Measurements from ENCODE around the gene MAMLD1. TPM values are rescaled to one million over a fixed set of nuclear protein-coding genes. Genes with fewer than 3 reads are reported as not detected.

The MAMLD1 gene, protein sequence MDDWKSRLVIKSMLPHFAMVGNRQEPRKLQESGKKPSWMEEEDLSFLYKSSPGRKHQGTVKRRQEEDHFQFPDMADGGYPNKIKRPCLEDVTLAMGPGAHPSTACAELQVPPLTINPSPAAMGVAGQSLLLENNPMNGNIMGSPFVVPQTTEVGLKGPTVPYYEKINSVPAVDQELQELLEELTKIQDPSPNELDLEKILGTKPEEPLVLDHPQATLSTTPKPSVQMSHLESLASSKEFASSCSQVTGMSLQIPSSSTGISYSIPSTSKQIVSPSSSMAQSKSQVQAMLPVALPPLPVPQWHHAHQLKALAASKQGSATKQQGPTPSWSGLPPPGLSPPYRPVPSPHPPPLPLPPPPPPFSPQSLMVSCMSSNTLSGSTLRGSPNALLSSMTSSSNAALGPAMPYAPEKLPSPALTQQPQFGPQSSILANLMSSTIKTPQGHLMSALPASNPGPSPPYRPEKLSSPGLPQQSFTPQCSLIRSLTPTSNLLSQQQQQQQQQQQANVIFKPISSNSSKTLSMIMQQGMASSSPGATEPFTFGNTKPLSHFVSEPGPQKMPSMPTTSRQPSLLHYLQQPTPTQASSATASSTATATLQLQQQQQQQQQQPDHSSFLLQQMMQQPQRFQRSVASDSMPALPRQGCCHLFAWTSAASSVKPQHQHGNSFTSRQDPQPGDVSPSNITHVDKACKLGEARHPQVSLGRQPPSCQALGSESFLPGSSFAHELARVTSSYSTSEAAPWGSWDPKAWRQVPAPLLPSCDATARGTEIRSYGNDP
- under 1 TPM in 1 of 3 donors, not detected in 2; 0.61 TPM for polyA plus RNA-seq

DNA sequence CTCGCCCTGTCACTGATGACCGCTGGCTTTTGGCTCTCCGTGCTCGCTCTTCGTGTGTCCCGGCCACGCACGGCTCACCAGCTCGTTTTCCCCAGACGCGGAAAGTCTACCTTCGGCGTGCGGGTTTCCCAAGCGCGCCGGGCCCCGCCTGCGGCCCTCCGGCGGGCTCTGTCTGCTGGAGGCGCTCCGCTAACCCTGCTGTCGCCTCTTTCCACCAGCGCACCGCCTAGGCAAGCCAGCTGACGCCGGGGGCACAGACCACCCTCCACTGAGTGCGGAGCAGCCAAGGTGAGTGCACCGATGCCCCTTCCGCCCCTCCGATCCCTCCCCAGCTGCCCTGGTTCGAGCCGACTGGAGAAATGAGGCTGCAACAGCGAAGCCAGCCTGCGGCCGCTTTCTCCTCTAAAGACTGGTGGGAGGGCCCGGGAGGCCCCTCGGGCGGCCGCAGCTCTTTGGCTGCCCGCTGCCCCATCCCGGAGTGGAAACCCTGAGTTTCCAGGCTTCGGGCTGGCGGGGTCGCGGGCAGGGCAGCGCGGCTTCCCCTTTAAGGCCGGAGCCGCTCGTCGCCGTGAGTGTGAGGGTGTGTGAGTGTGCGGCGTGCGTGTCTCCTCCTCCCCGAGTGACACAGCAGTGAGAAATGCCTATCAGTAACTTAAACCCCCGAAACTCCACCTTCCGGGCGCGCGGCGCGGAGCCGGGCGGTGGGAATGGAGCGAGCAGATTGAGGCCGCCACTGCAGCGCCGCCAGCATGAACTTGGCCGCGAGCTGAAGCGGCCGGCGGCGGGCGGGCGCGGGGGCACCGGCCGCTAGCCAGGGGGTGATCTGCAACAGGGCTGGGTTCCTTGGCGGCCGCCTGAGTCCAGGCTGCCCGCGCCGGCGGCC is at the start of gene MAMLD1:
TSS of gene MAMLD1 (plus strand) at position 719 of the 883 bp plus-strand sequence. CDS start 82,200 bp downstream, outside the sequence.
- Mint-ChIP-seq H3K36me3 (no peaks in the 10 kb centered on the region), H3K4me3 (peak within 1 kb of the TSS; percentile 70 to 88 (median 86)), H3K9me3 (no peaks in the 10 kb centered on the region), H3K4me1 (peaks cover 33 to 36% of the 10 kb centered on the region in 2 donors), H3K27me3 (ENCODE audit: low read depth in 3 of 3) (peaks cover 11 to 18% (median 15%) of the 10 kb centered on the region in 3 donors), H3K27ac (peak within 1 kb of the TSS in 2 of 6 donors; percentile 46 to 61)
- peak; percentile 31 to 47 (median 42) for DNase-seq

DNA sequence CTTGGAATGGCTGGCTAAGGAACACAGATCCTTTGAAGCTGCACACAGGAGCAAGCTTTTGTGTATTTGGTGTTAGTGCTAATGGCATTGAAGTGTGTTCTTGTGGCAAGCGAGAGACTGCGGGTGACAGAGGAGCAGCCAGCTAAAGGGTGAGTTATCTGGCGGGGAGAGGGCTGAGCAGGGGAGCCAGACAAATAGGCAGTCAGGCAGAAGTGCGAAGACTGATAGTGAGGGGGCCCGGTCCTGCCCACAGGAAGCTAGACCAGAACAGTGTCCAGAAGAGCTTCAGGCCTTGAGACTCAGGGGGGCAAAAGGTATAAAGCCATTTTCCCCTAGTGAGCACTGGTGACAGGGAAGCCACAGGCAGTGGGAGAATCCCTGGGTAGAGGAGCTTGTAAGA is 49.6 kb upstream of the MAMLD1 start:
- peaks cover 3 to 12% (median 4%) of the 10 kb centered on the region in 3 donors for H3K27me3 Mint-ChIP-seq (ENCODE audit: low read depth in 3 of 3)
- DNase-seq: no peak
- H3K27ac Mint-ChIP-seq: no peak overlapping the region
- peaks cover 0 to 1% (median 0%) of the 10 kb centered on the region in 6 donors for H3K9me3 Mint-ChIP-seq
- no peaks in the 10 kb centered on the region for H3K36me3 Mint-ChIP-seq
- peaks cover 0 to 2% of the 10 kb centered on the region in 2 donors for H3K4me1 Mint-ChIP-seq
- H3K4me3 Mint-ChIP-seq: no peak overlapping the region

DNA sequence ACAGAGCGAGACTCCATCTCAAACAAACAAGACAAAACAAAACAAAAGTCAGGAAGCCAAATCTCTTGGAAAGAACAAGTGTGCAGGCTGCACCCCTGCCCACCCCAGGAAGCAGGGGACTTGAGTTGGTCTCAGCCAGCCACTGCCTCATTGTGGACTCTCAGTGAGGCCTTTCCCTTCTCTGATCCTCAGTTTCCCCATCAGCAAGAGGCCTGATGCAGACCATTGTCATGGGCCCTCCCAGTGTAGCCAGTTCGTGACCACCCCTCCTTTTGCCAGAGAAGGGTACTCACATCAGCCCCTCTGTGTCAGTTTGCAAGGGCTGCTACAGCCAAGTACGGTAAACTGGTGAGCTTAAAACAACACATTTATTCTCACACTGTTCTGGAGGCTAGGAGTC is 48.9 kb upstream of the MAMLD1 start:
- Mint-ChIP-seq H3K9me3 (peaks cover 0 to 1% (median 0%) of the 10 kb centered on the region in 6 donors), H3K36me3 (no peaks in the 10 kb centered on the region), H3K27me3 (ENCODE audit: low read depth in 3 of 3) (peaks cover 1 to 9% (median 4%) of the 10 kb centered on the region in 3 donors), H3K4me1 (no peaks in the 10 kb centered on the region), H3K27ac (no peak overlapping the region), H3K4me3 (no peak overlapping the region)
- DNase-seq: no peak

DNA sequence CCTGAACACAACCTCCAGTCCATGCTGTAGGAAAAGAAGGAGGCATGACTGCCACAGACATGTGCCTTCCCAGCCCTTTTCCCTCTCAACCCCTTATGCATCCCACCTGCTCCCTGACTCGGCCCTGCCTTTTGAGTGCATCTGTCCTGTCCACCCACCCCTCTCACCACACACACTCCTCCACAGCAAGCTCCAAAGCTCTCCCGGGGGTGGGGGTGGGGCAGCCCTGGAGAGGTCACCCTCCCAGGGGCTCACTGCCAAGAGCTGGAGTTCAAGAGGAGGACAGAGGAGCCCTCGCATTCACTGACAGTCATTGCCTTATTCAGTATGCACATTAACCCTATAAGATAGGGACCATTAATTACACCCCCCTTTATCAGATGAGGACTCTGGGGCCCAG is 46.6 kb upstream of the MAMLD1 start:
- no peaks in the 10 kb centered on the region for H3K36me3 Mint-ChIP-seq
- H3K4me3 Mint-ChIP-seq: no peak overlapping the region
- DNase-seq: no peak
- no peaks in the 10 kb centered on the region for H3K4me1 Mint-ChIP-seq
- peaks cover 1 to 9% (median 4%) of the 10 kb centered on the region in 3 donors for H3K27me3 Mint-ChIP-seq (ENCODE audit: low read depth in 3 of 3)
- no peak overlapping the region for H3K27ac Mint-ChIP-seq
- peaks cover 0 to 1% (median 0%) of the 10 kb centered on the region in 6 donors for H3K9me3 Mint-ChIP-seq

DNA sequence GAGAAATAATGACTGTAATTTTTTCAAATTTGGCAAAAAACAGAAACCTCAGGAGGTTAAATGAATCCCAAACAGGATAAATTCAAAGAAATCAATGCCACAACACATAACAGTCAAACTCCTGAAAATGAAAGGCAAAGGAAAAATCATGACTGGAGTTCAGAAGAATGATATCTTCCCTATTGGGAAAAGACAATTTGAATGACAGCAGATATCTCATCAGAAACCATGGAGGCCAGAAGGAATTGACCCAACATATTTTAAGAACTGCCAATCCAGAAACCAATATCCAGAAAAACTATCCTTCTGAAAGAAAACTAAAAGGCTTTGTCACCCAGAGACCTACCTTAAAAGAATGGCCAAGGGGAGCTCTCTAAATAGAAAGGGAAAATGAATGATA is 40.1 kb upstream of the MAMLD1 start:
- H3K36me3 Mint-ChIP-seq: no peaks in the 10 kb centered on the region
- H3K27ac Mint-ChIP-seq: no peak overlapping the region
- H3K9me3 Mint-ChIP-seq: no peaks in the 10 kb centered on the region
- H3K27me3 Mint-ChIP-seq (ENCODE audit: low read depth in 3 of 3): peaks cover 0 to 3% (median 2%) of the 10 kb centered on the region in 3 donors
- H3K4me1 Mint-ChIP-seq: no peaks in the 10 kb centered on the region
- DNase-seq: no peak
- H3K4me3 Mint-ChIP-seq: no peak overlapping the region

DNA sequence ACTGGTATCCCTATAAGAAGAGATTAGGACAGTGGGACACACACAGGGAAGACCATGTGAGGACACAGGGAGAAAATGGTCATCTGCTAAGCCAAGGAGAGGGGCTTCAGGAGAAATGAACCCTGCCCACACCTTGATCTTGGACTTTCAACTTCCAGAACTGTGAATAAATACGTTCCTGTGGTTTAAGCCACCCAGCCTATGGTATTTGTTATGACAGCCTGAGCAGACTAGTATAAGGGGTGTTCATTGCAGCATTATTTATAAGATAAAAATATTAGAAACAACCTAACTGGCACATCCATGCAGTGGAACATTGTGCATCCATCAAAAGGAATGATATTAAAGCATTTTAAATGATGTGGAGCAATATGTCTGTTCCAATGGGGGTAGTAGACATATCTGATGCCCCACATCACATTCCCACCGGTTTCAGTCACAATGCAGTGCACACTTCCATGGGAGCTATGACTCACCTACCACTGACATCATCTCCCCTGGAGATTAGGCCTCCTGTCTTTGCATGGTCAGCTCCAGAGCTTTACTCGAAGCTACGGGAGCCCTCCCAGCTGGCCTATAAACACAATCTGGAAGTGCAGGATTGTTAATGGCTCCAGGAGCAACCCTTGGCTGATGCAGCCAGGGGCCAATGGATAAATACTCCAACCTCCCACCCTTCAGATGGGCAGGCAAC is 38.9 kb upstream of the MAMLD1 start:
- Mint-ChIP-seq H3K27me3 (ENCODE audit: low read depth in 3 of 3) (peaks cover 0 to 3% (median 2%) of the 10 kb centered on the region in 3 donors), H3K4me1 (no peaks in the 10 kb centered on the region), H3K4me3 (no peak overlapping the region), H3K9me3 (no peaks in the 10 kb centered on the region), H3K36me3 (no peaks in the 10 kb centered on the region), H3K27ac (no peak overlapping the region)
- DNase-seq: no peak

DNA sequence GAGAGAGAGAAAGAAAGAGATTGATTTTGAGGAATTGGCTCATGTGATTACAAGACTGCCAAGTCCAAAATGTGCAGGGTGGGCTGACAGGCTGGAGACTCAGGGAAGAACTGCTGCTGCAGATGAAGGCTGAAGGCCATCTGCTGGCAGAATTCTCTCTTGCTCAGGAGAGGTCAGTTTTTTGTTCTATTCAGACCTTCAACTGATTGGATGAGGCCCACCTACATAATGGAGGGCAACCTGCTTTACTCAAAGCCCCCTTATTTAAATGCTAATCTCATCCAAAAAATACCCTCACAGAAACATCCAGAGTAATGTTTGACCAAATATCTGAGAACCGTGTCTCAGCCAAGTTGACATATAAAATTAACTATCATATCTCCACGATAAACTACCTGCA is 38.2 kb upstream of the MAMLD1 start:
- Mint-ChIP-seq H3K36me3 (no peaks in the 10 kb centered on the region), H3K4me1 (no peaks in the 10 kb centered on the region), H3K27me3 (ENCODE audit: low read depth in 3 of 3) (peaks cover 0 to 6% (median 3%) of the 10 kb centered on the region in 3 donors), H3K27ac (no peak overlapping the region), H3K9me3 (no peaks in the 10 kb centered on the region), H3K4me3 (no peak overlapping the region)
- DNase-seq: no peak

DNA sequence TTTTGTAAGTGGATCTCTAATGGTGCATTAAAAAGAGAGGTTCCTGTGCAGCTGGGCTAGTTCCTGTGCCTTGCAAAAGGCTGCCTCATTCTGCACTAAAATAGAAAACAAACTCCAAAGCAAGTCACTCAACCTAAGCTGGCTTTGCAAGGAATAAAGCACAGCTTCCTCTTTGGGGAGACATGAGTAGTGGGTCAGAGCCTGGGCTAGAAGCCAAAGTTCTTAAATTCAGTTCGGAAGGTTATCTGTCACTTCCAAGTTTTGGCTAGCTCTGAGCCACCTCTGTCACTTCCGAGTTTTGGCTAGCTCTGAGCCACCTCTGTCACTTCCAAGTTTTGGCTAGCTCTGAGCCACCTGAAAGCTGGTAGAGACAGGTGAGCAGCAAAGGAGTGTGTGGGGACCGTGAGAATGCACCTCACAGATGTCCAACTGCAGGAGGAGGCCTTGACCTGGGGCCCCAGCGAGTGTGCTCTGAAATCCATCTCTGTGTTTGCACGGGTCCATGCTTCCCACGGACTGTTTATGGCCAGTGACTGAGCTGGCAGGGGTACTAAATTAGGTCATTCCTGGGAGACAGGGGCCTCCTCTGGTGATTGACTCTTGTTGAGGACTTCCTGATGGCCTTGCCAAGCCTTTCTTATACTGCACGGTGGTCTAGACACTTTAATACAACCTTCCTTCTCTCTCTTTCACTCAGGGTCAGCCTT is 36.4 kb upstream of the MAMLD1 start:
- no peak overlapping the region for H3K4me3 Mint-ChIP-seq
- peaks cover 2 to 6% (median 3%) of the 10 kb centered on the region in 3 donors for H3K27me3 Mint-ChIP-seq (ENCODE audit: low read depth in 3 of 3)
- H3K36me3 Mint-ChIP-seq: no peaks in the 10 kb centered on the region
- no peaks in the 10 kb centered on the region for H3K4me1 Mint-ChIP-seq
- no peak overlapping the region for H3K27ac Mint-ChIP-seq
- no peaks in the 10 kb centered on the region for H3K9me3 Mint-ChIP-seq
- DNase-seq: no peak

DNA sequence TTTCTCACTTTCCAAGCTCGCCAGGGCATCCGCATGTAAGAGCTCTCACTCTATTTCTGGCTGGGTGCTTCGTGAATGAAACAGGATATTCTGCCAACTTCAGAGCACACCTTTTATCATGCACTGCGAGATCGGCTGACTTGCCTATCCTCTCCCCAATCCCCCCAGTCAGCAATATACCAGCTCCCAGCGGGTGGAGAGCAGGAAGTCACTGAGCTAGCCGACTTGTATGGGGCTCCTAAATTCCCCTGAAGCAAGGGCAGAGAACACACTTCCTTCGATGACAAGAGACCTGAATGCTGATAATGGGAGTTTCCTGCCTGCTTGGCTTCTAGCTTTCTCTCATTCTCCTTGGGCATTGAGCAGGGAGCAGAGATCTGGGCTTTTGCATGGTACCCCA is 33.8 kb upstream of the MAMLD1 start:
- no peak overlapping the region for H3K27ac Mint-ChIP-seq
- H3K4me1 Mint-ChIP-seq: no peaks in the 10 kb centered on the region
- H3K9me3 Mint-ChIP-seq: no peaks in the 10 kb centered on the region
- no peak overlapping the region for H3K4me3 Mint-ChIP-seq
- peaks cover 5 to 6% (median 6%) of the 10 kb centered on the region in 3 donors for H3K27me3 Mint-ChIP-seq (ENCODE audit: low read depth in 3 of 3)
- H3K36me3 Mint-ChIP-seq: no peaks in the 10 kb centered on the region
- DNase-seq: no peak

DNA sequence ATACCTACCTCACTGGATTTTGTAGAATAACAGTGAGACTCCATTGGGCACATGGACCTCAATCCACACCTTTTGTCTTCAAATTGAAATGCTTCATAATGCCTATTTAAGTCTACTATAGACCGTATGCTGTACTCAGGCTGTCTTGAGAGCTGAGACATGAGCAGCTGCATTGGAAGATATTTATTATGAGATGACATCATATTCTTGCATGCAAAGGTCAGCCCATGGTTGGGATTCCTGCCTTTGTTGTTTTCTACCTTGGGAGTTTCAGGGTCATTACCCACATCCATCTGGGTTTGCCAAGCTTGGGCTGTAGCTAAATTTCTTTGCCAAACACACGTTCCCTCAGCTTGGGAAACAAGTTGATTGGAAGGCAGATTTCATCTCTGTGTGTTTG is 33.2 kb upstream of the MAMLD1 start:
- H3K4me1 Mint-ChIP-seq: no peaks in the 10 kb centered on the region
- H3K9me3 Mint-ChIP-seq: no peaks in the 10 kb centered on the region
- peaks cover 4 to 6% (median 5%) of the 10 kb centered on the region in 3 donors for H3K27me3 Mint-ChIP-seq (ENCODE audit: low read depth in 3 of 3)
- no peaks in the 10 kb centered on the region for H3K36me3 Mint-ChIP-seq
- no peak for DNase-seq
- H3K27ac Mint-ChIP-seq: no peak overlapping the region
- no peak overlapping the region for H3K4me3 Mint-ChIP-seq

DNA sequence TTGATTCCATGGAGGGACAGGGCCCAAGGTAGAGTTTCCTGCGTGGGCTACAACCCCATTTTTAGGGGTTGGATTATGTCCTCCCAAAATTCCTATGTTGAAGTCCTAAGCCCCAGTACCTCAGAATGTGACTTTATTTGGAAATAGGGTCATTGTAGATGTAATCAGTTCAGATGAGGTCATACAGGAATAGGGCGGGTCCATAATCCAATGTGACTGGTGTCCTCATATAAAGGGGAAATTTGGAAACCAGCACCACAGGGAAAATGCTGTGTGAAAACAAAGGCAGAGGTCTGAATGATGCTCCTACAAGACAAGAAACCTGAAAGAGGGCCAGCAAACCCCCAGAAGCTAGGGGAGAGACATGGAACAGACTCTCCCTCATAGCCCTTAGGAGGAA is 31.1 kb upstream of the MAMLD1 start:
- Mint-ChIP-seq H3K9me3 (no peaks in the 10 kb centered on the region), H3K27me3 (ENCODE audit: low read depth in 3 of 3) (peaks cover 4 to 7% (median 5%) of the 10 kb centered on the region in 3 donors), H3K36me3 (no peaks in the 10 kb centered on the region), H3K27ac (peak overlapping the region in 1 of 6 donors; percentile 20), H3K4me1 (no peaks in the 10 kb centered on the region), H3K4me3 (no peak overlapping the region)
- DNase-seq: no peak

DNA sequence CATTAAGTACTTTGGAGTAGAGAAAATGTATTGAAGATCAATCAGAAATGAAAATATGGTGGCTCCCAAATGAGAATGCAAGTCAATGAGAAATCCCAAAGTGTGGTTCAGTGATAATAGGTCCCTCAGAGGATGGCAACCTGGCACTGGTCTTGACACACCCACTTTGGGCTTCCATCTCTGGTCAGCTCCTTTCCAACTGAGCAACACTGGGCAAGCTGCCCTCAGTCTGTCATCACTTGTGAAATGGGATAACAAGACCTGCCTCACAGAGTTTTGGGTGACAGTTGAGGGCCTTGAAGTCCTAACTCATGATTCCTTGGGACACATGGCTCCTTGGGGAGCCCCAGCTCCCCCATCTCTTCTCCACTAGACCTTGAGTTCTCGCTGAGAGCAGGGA is 29.0 kb upstream of the MAMLD1 start:
- no peak for DNase-seq
- no peaks in the 10 kb centered on the region for H3K36me3 Mint-ChIP-seq

More for the DNA sequence above, 29.0 kb upstream of the MAMLD1 start:
- Mint-ChIP-seq H3K27me3 (ENCODE audit: low read depth in 3 of 3) (peaks cover 3 to 8% (median 7%) of the 10 kb centered on the region in 3 donors), H3K4me3 (no peak overlapping the region), H3K27ac (no peak overlapping the region), H3K9me3 (no peaks in the 10 kb centered on the region), H3K4me1 (no peaks in the 10 kb centered on the region)
